Calu3 (cell line): ENCODE results near the gene RNLS. TPM values are rescaled to one million over a fixed set of nuclear protein-coding genes. Genes with fewer than 3 reads are reported as not detected.

Experiments
- BruUV-seq: library from RNA; stranded (reverse); fragments of 400-500 nt; replicated peaks from 2 replicates; lab custom pipeline; 2021; lab: Mats Ljungman, UMichigan
- CTCF ChIA-PET: fragments of 300-600 bp; sonication (Branson Sonifier 250); formaldehyde crosslinking; loops from one replicate; lab custom pipeline; 2022; ENCODE audit warnings: antibody characterized with exemption; lab: Charles Lee
- DNase-seq: peaks from one replicate; pipeline ENCODE4 v3.0.0; 2022
- H3K27ac Mint-ChIP-seq: one replicate; pipeline ENCODE4 v1.8.0; 2022; ENCODE audit warnings: mixed read lengths; ENCODE audit not compliant: unreplicated experiment
- H3K27me3 Mint-ChIP-seq: one replicate; pipeline ENCODE4 v1.8.0; 2022; ENCODE audit warnings: mixed read lengths; ENCODE audit not compliant: unreplicated experiment
- H3K36me3 Mint-ChIP-seq: one replicate; pipeline ENCODE4 v1.8.0; 2022; ENCODE audit warnings: mild to moderate bottlenecking, moderate library complexity, mixed read lengths; ENCODE audit not compliant: insufficient read depth, unreplicated experiment
- H3K4me1 Mint-ChIP-seq: one replicate; pipeline ENCODE4 v1.8.0; 2022; ENCODE audit warnings: mild to moderate bottlenecking, low read depth, mixed read lengths; ENCODE audit not compliant: unreplicated experiment
- H3K4me3 Mint-ChIP-seq: one replicate; pipeline ENCODE4 v1.8.0; 2022; ENCODE audit warnings: mild to moderate bottlenecking, low read depth, moderate library complexity, mixed read lengths; ENCODE audit not compliant: unreplicated experiment
- H3K9me3 Mint-ChIP-seq: one replicate; pipeline ENCODE4 v1.8.0; 2022; ENCODE audit warnings: low read depth, mixed read lengths; ENCODE audit not compliant: unreplicated experiment
- intact Hi-C: fragments of 100-400 bp; cut with micrococcal nuclease; formaldehyde crosslinking; loops from one replicate; pipeline ENCODE4 v1.10.0; 2022; ENCODE audit not compliant: unreplicated experiment
- total RNA-seq: library from RNA; stranded (reverse); gene quantifications from 2 replicates; pipeline ENCODE4 v1.2.3, GENCODE V29; 2022
- TF ChIP-seq, protein P1 (sequence below): fragments of 200-600 bp; IDR thresholded peaks from one replicate; pipeline ENCODE4 v1.8.0; 2022; ENCODE audit warnings: antibody characterized with exemption; ENCODE audit not compliant: unreplicated experiment

The RNLS gene
- total RNA-seq, 1 experiment from 2014 or later, result 6.3 TPM

DNA sequence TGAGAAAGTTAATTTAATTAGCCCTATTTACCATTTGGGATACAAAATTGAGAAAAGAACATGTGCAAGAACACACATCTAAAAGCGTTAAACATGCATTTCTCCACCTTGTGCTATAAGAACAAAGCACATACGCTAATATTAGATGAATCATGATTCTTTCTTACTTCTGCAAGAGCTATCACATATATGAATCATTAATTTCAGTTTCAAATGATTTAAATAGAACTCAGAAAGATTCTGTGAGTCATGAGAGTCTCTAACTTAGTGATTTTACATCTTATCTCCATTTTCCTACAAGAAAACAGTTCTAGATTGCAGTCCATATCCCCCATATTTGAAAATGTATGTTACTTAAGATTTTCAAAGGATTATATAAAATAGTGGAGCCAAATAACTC, 173.9 kb downstream of the RNLS start:
- DNase-seq, result no peak
- peaks cover 5% of the 10 kb centered on the region for H3K36me3 Mint-ChIP-seq
- TF ChIP-seq, protein P1, sequence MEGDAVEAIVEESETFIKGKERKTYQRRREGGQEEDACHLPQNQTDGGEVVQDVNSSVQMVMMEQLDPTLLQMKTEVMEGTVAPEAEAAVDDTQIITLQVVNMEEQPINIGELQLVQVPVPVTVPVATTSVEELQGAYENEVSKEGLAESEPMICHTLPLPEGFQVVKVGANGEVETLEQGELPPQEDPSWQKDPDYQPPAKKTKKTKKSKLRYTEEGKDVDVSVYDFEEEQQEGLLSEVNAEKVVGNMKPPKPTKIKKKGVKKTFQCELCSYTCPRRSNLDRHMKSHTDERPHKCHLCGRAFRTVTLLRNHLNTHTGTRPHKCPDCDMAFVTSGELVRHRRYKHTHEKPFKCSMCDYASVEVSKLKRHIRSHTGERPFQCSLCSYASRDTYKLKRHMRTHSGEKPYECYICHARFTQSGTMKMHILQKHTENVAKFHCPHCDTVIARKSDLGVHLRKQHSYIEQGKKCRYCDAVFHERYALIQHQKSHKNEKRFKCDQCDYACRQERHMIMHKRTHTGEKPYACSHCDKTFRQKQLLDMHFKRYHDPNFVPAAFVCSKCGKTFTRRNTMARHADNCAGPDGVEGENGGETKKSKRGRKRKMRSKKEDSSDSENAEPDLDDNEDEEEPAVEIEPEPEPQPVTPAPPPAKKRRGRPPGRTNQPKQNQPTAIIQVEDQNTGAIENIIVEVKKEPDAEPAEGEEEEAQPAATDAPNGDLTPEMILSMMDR, result no peak
- BruUV-seq, result no TSS peak
- no peak overlapping the region for H3K4me3 Mint-ChIP-seq
- no peaks in the 10 kb centered on the region for H3K9me3 Mint-ChIP-seq
- intact Hi-C loops, result no loop called here
- no peaks in the 10 kb centered on the region for H3K27me3 Mint-ChIP-seq
- CTCF ChIA-PET, result no interaction called here
- no peak overlapping the region for H3K27ac Mint-ChIP-seq
- H3K4me1 Mint-ChIP-seq, result no peaks in the 10 kb centered on the region

DNA sequence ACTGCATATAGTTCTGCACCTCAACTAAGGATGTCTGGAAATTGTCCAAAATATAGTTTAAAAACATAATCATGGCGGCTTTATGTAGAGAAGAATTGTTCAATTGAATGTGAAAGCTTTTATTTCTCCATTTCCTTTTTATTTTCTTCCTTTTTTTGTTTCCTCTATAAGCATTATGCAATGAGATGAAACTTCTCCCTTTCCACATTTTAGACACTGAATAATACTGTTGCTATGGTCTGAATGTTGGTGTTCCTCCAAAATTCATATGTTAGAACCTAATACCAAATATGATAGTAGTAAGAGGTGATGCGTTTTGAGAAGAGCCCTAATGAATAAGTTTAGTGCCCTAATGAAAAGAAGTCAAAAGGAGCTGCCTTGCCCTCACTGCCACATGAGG, 175.0 kb downstream of the RNLS start:
- Mint-ChIP-seq H3K27ac (no peak overlapping the region), H3K4me1 (no peaks in the 10 kb centered on the region), H3K27me3 (no peaks in the 10 kb centered on the region), H3K36me3 (peaks cover 5% of the 10 kb centered on the region), H3K4me3 (no peak overlapping the region), H3K9me3 (no peaks in the 10 kb centered on the region)
- TF ChIP-seq, protein P1, result no peak
- intact Hi-C loops, result no loop called here
- no TSS peak for BruUV-seq
- DNase-seq, result no peak
- CTCF ChIA-PET, result no interaction called here

DNA sequence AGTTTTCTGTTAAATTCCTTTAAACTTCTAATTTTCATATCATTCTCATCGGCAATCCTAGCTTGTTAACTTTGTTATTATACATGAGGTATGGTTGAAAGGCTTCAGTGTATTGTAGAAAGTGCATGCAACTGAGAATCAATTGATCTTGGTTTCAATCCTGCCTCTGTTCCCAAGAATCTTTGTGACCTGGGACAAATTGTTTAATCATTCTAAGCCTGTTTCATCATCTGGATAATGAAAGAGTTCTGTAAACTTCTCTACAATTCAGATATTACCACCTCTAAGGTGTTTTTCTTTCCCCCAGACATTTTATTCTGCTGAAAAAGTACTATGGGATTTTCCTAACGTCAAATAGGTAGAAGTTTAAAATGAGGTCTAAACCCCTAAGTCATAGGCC, 179.0 kb downstream of the RNLS start:
- H3K4me3 Mint-ChIP-seq, result no peak overlapping the region
- H3K9me3 Mint-ChIP-seq, result peaks cover 3% of the 10 kb centered on the region
- no TSS peak for BruUV-seq
- TF ChIP-seq, protein P1, result no peak
- no peaks in the 10 kb centered on the region for H3K27me3 Mint-ChIP-seq
- intact Hi-C loops, result loop anchor here (5.0 kb wide), 1 partner anchor 68 kb away; no protein-coding TSS in a partner anchor
- peaks cover 5% of the 10 kb centered on the region for H3K36me3 Mint-ChIP-seq
- CTCF ChIA-PET, result no interaction called here
- DNase-seq, result no peak
- H3K27ac Mint-ChIP-seq, result no peak overlapping the region
- H3K4me1 Mint-ChIP-seq, result peaks cover 18% of the 10 kb centered on the region

DNA sequence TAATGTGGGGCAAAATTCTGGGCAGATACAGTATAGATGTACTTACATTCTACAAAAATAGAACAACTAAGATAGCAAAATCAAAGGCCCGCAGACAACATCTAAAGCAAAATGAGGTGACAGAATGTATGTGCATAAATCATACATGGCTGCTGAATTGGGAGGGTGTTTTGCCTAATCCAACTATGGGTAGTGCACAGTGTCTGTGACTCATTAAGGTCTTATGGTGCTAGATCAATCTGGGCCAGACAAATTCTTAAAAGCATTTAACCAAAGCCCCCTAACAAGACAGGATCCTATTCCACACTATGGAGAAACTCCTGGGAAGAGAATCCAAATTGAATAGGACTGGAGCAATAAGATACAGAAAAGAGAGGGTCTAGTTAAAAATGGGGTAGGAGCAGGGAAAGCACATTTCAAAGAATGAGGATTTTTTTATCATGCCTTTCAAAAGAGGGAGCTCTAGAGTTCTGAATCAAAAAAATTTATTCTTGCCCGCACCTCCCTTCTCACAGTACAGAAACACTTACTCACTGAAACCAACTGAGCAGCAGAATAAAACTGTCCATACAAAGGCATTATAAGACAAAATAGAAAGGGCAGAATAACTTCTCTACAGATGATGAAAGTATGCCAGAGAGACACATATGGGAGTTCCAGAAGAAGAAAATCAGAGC, 181.3 kb downstream of the RNLS start:
- peaks cover 3% of the 10 kb centered on the region for H3K9me3 Mint-ChIP-seq
- no peak for DNase-seq
- CTCF ChIA-PET, result interaction anchor here (0.7 to 1.0 kb wide), 3 partner anchors 13 to 151 kb away, joined by 3 to 4 read pairs (median 3); no protein-coding TSS in a partner anchor
- no peak overlapping the region for H3K27ac Mint-ChIP-seq
- H3K27me3 Mint-ChIP-seq, result no peaks in the 10 kb centered on the region
- no TSS peak for BruUV-seq
- no peak overlapping the region for H3K4me3 Mint-ChIP-seq
- intact Hi-C loops, result loop anchor here (1.0 to 5.0 kb wide), 2 partner anchors 70 to 151 kb away; no protein-coding TSS in a partner anchor
- peaks cover 18% of the 10 kb centered on the region for H3K4me1 Mint-ChIP-seq
- no peaks in the 10 kb centered on the region for H3K36me3 Mint-ChIP-seq
- TF ChIP-seq, protein P1, result no peak
